BE2C (cell line): Measurements from ENCODE around the gene TRAM2.

ENCODE experiments used
- DNase-seq: peaks from one replicate; pipeline ENCODE4 v3.0.0-alpha.2; 2020
- H3K27me3 ChIP-seq: fragments of 250-450 bp; sonication (Bioruptor Pico); 2 replicates; pipeline ENCODE4 v1.5.1; 2020; ENCODE audit warnings: mild to moderate bottlenecking
- H3K36me3 ChIP-seq: fragments of 250-450 bp; sonication (Bioruptor Pico); 2 replicates; pipeline ENCODE4 v1.5.1; 2020; ENCODE audit warnings: mild to moderate bottlenecking
- H3K4me1 ChIP-seq: fragments of 250-450 bp; sonication (Bioruptor Pico); 2 replicates; pipeline ENCODE4 v1.5.1; 2020
- H3K4me3 ChIP-seq: 2 replicates; pipeline ENCODE4 v1.5.1; 2011; ENCODE audit warnings: low read depth, low read length
- H3K9me3 ChIP-seq: fragments of 250-450 bp; sonication (Bioruptor Pico); 2 replicates; pipeline ENCODE4 v1.5.1; 2020
- CTCF ChIP-seq: IDR thresholded peaks from 2 replicates; pipeline ENCODE4 v1.5.1; 2012; ENCODE audit warnings: mild to moderate bottlenecking, low read depth, low read length

TRAM2 gene

GRCh38 chr6:52503851-52504781 lies 72.7 kb downstream of the TRAM2 start:
- Histone ChIP-seq H3K9me3 (no peaks in the 10 kb centered on the region), H3K36me3 (peaks cover 11% of the 10 kb centered on the region), H3K27me3 (no peaks in the 10 kb centered on the region), H3K4me3 (peak overlapping the region; percentile 16), H3K4me1 (peaks cover 19% of the 10 kb centered on the region)
- DNase-seq, result peak; percentile 86
- TF ChIP-seq CTCF, result no peak

GRCh38 chr6:52503323-52503747 lies 73.5 kb downstream of the TRAM2 start:
- Histone ChIP-seq H3K27me3 (no peaks in the 10 kb centered on the region), H3K4me1 (peaks cover 19% of the 10 kb centered on the region), H3K9me3 (no peaks in the 10 kb centered on the region), H3K4me3 (no peak overlapping the region), H3K36me3 (peaks cover 3% of the 10 kb centered on the region)
- DNase-seq, result peak; percentile 96
- TF ChIP-seq CTCF, result peak; percentile 70

DNA sequence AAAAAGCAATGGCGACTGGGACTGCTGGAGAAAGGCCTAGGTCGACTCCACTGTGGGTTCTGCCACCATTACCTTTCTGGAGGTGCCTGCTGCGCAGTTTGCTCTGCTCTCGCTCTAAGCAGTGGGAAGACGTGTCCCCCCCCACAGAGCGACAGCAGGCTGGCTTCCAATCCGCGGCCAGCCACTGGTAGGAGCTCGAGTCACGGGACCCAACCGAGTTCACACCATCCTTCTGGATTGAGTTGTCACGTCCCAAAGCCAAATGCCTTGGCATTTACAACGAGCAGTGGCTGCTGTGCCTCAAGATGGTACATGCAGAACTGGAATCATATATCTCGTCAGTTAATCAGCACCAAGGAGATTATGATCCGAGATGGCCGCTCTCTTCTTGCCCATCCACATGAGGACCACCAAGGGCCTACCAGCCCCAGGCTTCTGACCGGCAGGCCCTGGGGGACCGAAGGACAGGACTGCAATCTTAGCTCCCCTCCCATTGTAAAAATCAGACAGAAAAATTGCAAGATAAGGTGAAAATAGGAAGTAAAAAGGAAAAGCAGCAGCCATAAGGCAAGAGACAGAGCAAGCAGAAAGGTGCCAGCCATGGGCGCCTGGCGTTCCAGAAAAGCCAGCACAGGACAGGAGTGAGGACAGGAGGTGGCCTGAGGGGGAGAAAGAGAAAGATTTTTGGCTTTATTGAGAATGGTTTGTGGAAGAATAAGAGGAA lies 74.4 kb downstream of the TRAM2 start:
- H3K4me3 ChIP-seq, result no peak overlapping the region
- DNase-seq, result no peak
- no peaks in the 10 kb centered on the region for H3K9me3 ChIP-seq
- H3K27me3 ChIP-seq, result no peaks in the 10 kb centered on the region
- H3K36me3 ChIP-seq, result no peaks in the 10 kb centered on the region
- peaks cover 19% of the 10 kb centered on the region for H3K4me1 ChIP-seq
- TF ChIP-seq CTCF, result no peak

GRCh38 chr6:52500238-52501129 lies 76.4 kb downstream of the TRAM2 start:
- no peak for DNase-seq
- H3K9me3 ChIP-seq, result no peaks in the 10 kb centered on the region
- H3K4me1 ChIP-seq, result peaks cover 19% of the 10 kb centered on the region
- H3K27me3 ChIP-seq, result no peaks in the 10 kb centered on the region
- no peak for TF ChIP-seq CTCF
- H3K36me3 ChIP-seq, result no peaks in the 10 kb centered on the region
- H3K4me3 ChIP-seq, result no peak overlapping the region

GRCh38 chr6:52499681-52500236 lies 77.1 kb downstream of the TRAM2 start:
- no peak for TF ChIP-seq CTCF
- H3K9me3 ChIP-seq, result no peaks in the 10 kb centered on the region; the same call in 1 of the 2 replicates
- H3K36me3 ChIP-seq, result no peaks in the 10 kb centered on the region
- no peak for DNase-seq
- H3K27me3 ChIP-seq, result no peaks in the 10 kb centered on the region
- H3K4me3 ChIP-seq, result no peak overlapping the region
- peaks cover 13% of the 10 kb centered on the region for H3K4me1 ChIP-seq
